Gastroesophageal sphincter (tissue), 4 donors: ENCODE measurements around the gene TUT4. TPM values are rescaled to one million over a fixed set of nuclear protein-coding genes. Genes with fewer than 3 reads are reported as not detected.

ENCODE experiments used
- ATAC-seq: fragments of 150-250 bp; one replicate; pipeline ENCODE4 v1.9.1; 2016; ENCODE audit warnings: mild to moderate bottlenecking, moderate library complexity
- H3K27ac ChIP-seq, 4 donors: fragments of 200-600 bp; sonication (generic) in 3 of 4; 1 replicate in 3 of 4; 2 replicates in 1 of 4; pipeline ENCODE4 v1.5.1; 2016 to 2019
- H3K27me3 ChIP-seq: fragments of 200-600 bp; sonication (generic); one replicate; pipeline ENCODE4 v1.5.1; 2019
- H3K36me3 ChIP-seq, 2 donors: fragments of 200-600 bp; sonication (generic); one replicate each; pipeline ENCODE4 v1.5.1; 2019; ENCODE audit warnings: control low read depth in 1 of 2
- H3K4me1 ChIP-seq, 3 donors: fragments of 200-600 bp; sonication (generic); 1 replicate in 2 of 3; 2 replicates in 1 of 3; pipeline ENCODE4 v1.5.1; 2016 to 2019; ENCODE audit warnings: control low read depth in 2 of 3
- H3K4me3 ChIP-seq, 2 donors: fragments of 200-600 bp; sonication (generic); one replicate each; pipeline ENCODE4 v1.5.1; 2019; ENCODE audit warnings: mild to moderate bottlenecking in 1 of 2, moderate library complexity in 1 of 2
- H3K9me3 ChIP-seq, 3 donors: fragments of 200-600 bp; sonication (generic); one replicate each; pipeline ENCODE4 v1.5.1; 2017 to 2019; ENCODE audit warnings: control low read depth in 2 of 3
- CTCF ChIP-seq, 4 experiments: fragments of 200-600 bp in 2 of 4; fragments of 450-650 bp in 2 of 4; sonication (generic) in 1 of 4; IDR thresholded peaks; one replicate each; pipeline ENCODE4 v1.5.1; 2017 to 2019; ENCODE audit warnings: antibody characterized with exemption in 4 of 4, mild to moderate bottlenecking in 2 of 4, moderate library complexity in 2 of 4
- EP300 ChIP-seq: sonication (generic); formaldehyde crosslinking; IDR thresholded peaks from one replicate; pipeline ENCODE4 v1.6.1; 2017; ENCODE audit warnings: antibody characterized with exemption, mild to moderate bottlenecking
- POLR2A ChIP-seq, 2 donors: fragments of 450-650 bp; IDR thresholded peaks; one replicate each; pipeline ENCODE4 v1.6.1; 2017; ENCODE audit warnings: antibody characterized with exemption in 2 of 2, mild to moderate bottlenecking in 2 of 2, moderate library complexity in 1 of 2
- POLR2AphosphoS5 ChIP-seq: sonication (generic); formaldehyde crosslinking; IDR thresholded peaks from one replicate; pipeline ENCODE4 v1.6.1; 2017; ENCODE audit warnings: antibody characterized with exemption
- WGBS, 2 donors: methylation state at CpG; one replicate each; pipeline ENCODE4 v1.1.5; 2018; ENCODE audit warnings: low coverage in 1 of 2; 5-methylcytosine and 5-hydroxymethylcytosine counted together
- total RNA-seq, 4 donors: library from RNA; depleted of rRNA; stranded (reverse); fragments of >200 nt; gene quantifications; one replicate each; pipeline ENCODE4 v1.1.0, GENCODE V29; 2016

TUT4 gene
- total RNA-seq, 4 donors from 2014 or later: 32.3 to 56.5 (median 34.0) TPM

GRCh38 chr1:52593495-52593894, 40.6 kb upstream of the TUT4 start:
- Histone ChIP-seq H3K4me1 (no peaks in the 10 kb centered on the region), H3K9me3 (no peaks in the 10 kb centered on the region), H3K27me3 (no peaks in the 10 kb centered on the region), H3K4me3 (no peak overlapping the region), H3K27ac (no peak overlapping the region), H3K36me3 (no peaks in the 10 kb centered on the region)
- ATAC-seq: no peak
- WGBS, 2 donors: 86 to 93% methylated on average over 1 of the region's 1 CpG
- TF ChIP-seq POLR2A (IDR thresholded peaks at IDR 0.05) (no peak), CTCF (IDR thresholded peaks at IDR 0.05) (no peak), EP300 (no peak), POLR2AphosphoS5 (no peak)

- Histone ChIP-seq H3K4me3 (no peak overlapping the region), H3K27me3 (no peaks in the 10 kb centered on the region), H3K27ac (no peak overlapping the region), H3K9me3 (no peaks in the 10 kb centered on the region), H3K36me3 (no peaks in the 10 kb centered on the region), H3K4me1 (no peaks in the 10 kb centered on the region)
- WGBS, 2 donors: 72% methylated on average over 2 of the region's 5 CpGs; no CpG with 5 or more reads in 1 of the 2 donors
- TF ChIP-seq POLR2AphosphoS5 (no peak), CTCF (IDR thresholded peaks at IDR 0.05) (no peak), POLR2A (IDR thresholded peaks at IDR 0.05) (no peak), EP300 (no peak)
- no peak for ATAC-seq
Observed at GRCh38 chr1:52592637-52593323, 39.9 kb upstream of the TUT4 start.

GRCh38 chr1:52590266-52590665, 37.4 kb upstream of the TUT4 start:
- Histone ChIP-seq H3K9me3 (no peaks in the 10 kb centered on the region), H3K27ac (no peak overlapping the region), H3K27me3 (no peaks in the 10 kb centered on the region), H3K4me1 (no peaks in the 10 kb centered on the region), H3K36me3 (no peaks in the 10 kb centered on the region), H3K4me3 (no peak overlapping the region)
- ATAC-seq: no peak
- no peak for TF ChIP-seq CTCF (IDR thresholded peaks at IDR 0.05)
- 45 to 100% methylated on average over 2 to 6 of the region's 6 CpGs for WGBS, 2 donors

GRCh38 chr1:52588535-52588934, 35.6 kb upstream of the TUT4 start:
- no peak for ATAC-seq
- 50 to 63% methylated on average over 1 of the region's 1 CpG for WGBS, 2 donors
- no peaks in the 10 kb centered on the region for H3K36me3 ChIP-seq

More at GRCh38 chr1:52588535-52588934, 35.6 kb upstream of the TUT4 start:
- no peaks in the 10 kb centered on the region for H3K27me3 ChIP-seq
- TF ChIP-seq CTCF (IDR thresholded peaks at IDR 0.05): no peak
- no peak for TF ChIP-seq POLR2A (IDR thresholded peaks at IDR 0.05)
- no peak for TF ChIP-seq EP300
- no peak for TF ChIP-seq POLR2AphosphoS5
- H3K4me1 ChIP-seq: no peaks in the 10 kb centered on the region
- no peak overlapping the region for H3K4me3 ChIP-seq
- no peaks in the 10 kb centered on the region for H3K9me3 ChIP-seq
- no peak overlapping the region for H3K27ac ChIP-seq
